Endothelial cell of umbilical vein (primary cell): Measurements from ENCODE around the gene FAM149B1. TPM values are rescaled to one million over a fixed set of nuclear protein-coding genes. Genes with fewer than 3 reads are reported as not detected.
A peak's percentile ranks its signal among the peaks of the same experiment; 100 is the strongest.

Experiments
- BruUV-seq: library from RNA; stranded (reverse); fragments of 400-500 nt; replicated peaks from 2 replicates; lab custom pipeline; 2021; lab: Mats Ljungman, UMichigan
- CTCF ChIA-PET: fragments of 300-600, 350-600 bp; sonication (Branson Sonifier 250); formaldehyde crosslinking; loops from one replicate; lab custom pipeline; 2021; ENCODE audit warnings: antibody characterized with exemption, inconsistent platforms; lab: Charles Lee
- POLR2A ChIA-PET: fragments of 300-600, 350-600 bp; sonication (Branson Sonifier 250); formaldehyde crosslinking; loops from one replicate; lab custom pipeline; 2021; ENCODE audit warnings: antibody characterized with exemption, inconsistent platforms; lab: Charles Lee
- DNase-seq: peaks from one replicate; pipeline ENCODE4 v3.0.0-alpha.2; 2011; ENCODE audit warnings: low read depth, low spot score
- FAIRE-seq: peaks from 2 replicates; lab custom pipeline; 2011; peaks lifted over from hg19 to GRCh38; lab: Jason Lieb, UNC
- H2AFZ ChIP-seq: 2 replicates; pipeline ENCODE4 v1.6.0; 2012; ENCODE audit warnings: low read depth, low read length, control low read depth, inconsistent platforms
- H3K27ac ChIP-seq: 2 replicates; pipeline ENCODE4 v1.5.1; 2011; ENCODE audit warnings: low read depth, mild to moderate bottlenecking, control low read depth, low read length, moderate library complexity; ENCODE audit not compliant: insufficient read depth
- H3K27me3 ChIP-seq, 2 experiments: 2 replicates each; pipeline versions ENCODE4 v1.6.0 to v1.6.1; 2011; ENCODE audit warnings: low read length in 2 of 2, mixed read lengths in 1 of 2; ENCODE audit not compliant: control insufficient read depth in 2 of 2, insufficient read depth in 2 of 2
- H3K36me3 ChIP-seq, 2 experiments: 2 replicates in 1 of 2; 3 replicates in 1 of 2; pipeline ENCODE4 v1.5.1; 2011; ENCODE audit warnings: low read length in 2 of 2, mild to moderate bottlenecking in 1 of 2, moderate library complexity in 1 of 2; ENCODE audit not compliant: control insufficient read depth in 2 of 2, insufficient read depth in 2 of 2; ENCODE audit errors: extremely low read depth in 1 of 2
- H3K4me1 ChIP-seq: 3 replicates; pipeline ENCODE4 v1.5.1; 2011; ENCODE audit warnings: mild to moderate bottlenecking, low read length; ENCODE audit not compliant: control insufficient read depth, insufficient read depth; ENCODE audit errors: extremely low read depth
- H3K4me2 ChIP-seq: 2 replicates; pipeline ENCODE4 v1.6.1; 2011; ENCODE audit warnings: low read length, control low read depth, mixed read lengths; ENCODE audit not compliant: insufficient read depth
- H3K4me3 ChIP-seq, 3 experiments: fragments of 200-600 bp in 1 of 3; sonication (generic), shearing (Covaris generic) in 1 of 3; replicated peaks in 1 of 3; 2 replicates each; pipeline ENCODE4 v1.5.1; 2011 to 2016; ENCODE audit warnings: control low read depth in 3 of 3, low read length in 3 of 3, mild to moderate bottlenecking in 2 of 3, inconsistent platforms in 1 of 3, low read depth in 1 of 3, moderate library complexity in 1 of 3; ENCODE audit not compliant: insufficient read depth in 1 of 3
- H3K79me2 ChIP-seq: 2 replicates; pipeline ENCODE4 v1.6.0; 2012; ENCODE audit warnings: low read length, inconsistent platforms; ENCODE audit not compliant: control insufficient read depth, insufficient read depth
- H3K9ac ChIP-seq: replicated peaks from 2 replicates; pipeline ENCODE3; 2011; ENCODE audit warnings: low read length, control low read depth; ENCODE audit not compliant: insufficient read depth; ENCODE audit errors: extremely low read depth
- H3K9me1 ChIP-seq: replicated peaks from 3 replicates; pipeline ENCODE4 v1.6.0; 2011; ENCODE audit warnings: mild to moderate bottlenecking, low read length; ENCODE audit not compliant: control insufficient read depth, insufficient read depth; ENCODE audit errors: extremely low read depth
- H3K9me3 ChIP-seq: replicated peaks from 2 replicates; pipeline ENCODE4 v1.5.1; 2012; ENCODE audit warnings: low read length, inconsistent platforms; ENCODE audit not compliant: control insufficient read depth, insufficient read depth
- H4K20me1 ChIP-seq: replicated peaks from 2 replicates; pipeline ENCODE3; 2011; ENCODE audit warnings: mild to moderate bottlenecking, low read length; ENCODE audit not compliant: control insufficient read depth, insufficient read depth; ENCODE audit errors: extremely low read depth
- EZH2 ChIP-seq: IDR thresholded peaks from 2 replicates; pipeline ENCODE4 v1.6.1; 2012; ENCODE audit warnings: borderline replicate concordance, low read depth, mild to moderate bottlenecking, moderate library complexity, low read length, inconsistent platforms; ENCODE audit not compliant: severe bottlenecking
- FOS ChIP-seq: IDR thresholded peaks from 2 replicates; pipeline ENCODE4 v1.6.1; 2011; ENCODE audit warnings: mild to moderate bottlenecking, low read length, moderate library complexity, borderline replicate concordance; ENCODE audit not compliant: insufficient read depth
- MYC ChIP-seq: IDR thresholded peaks from one replicate; pipeline ENCODE4 v1.6.1; 2011; ENCODE audit warnings: mild to moderate bottlenecking, low read depth, low read length
- POLR2A ChIP-seq: IDR thresholded peaks from 2 replicates; pipeline ENCODE4 v1.6.1; 2012; ENCODE audit warnings: low read depth, mild to moderate bottlenecking, control low read depth, low read length
- POLR2AphosphoS5 ChIP-seq: IDR thresholded peaks from 2 replicates; pipeline ENCODE4 v1.6.1; 2012; ENCODE audit warnings: low read depth, mild to moderate bottlenecking, control low read depth, low read length, moderate library complexity; ENCODE audit not compliant: insufficient read depth
- dilution Hi-C: fragments of 300-500 bp; cut with MboI; formaldehyde crosslinking; loops from one replicate; pipeline ENCODE4 v1.15.0; 2019; ENCODE audit warnings: low sequenced_read_pairs; ENCODE audit not compliant: extremely low pct_ligation_motif_present
- intact Hi-C: fragments of 100-400 bp; cut with micrococcal nuclease; formaldehyde crosslinking; loops from one replicate; pipeline ENCODE4 v1.10.0; 2022
- polyA plus RNA-seq, 4 experiments: library from polyadenylated mRNA; depleted of rRNA in 3 of 4; stranded (reverse) in 3 of 4; unstranded in 1 of 4; fragments of >200 nt; gene quantifications; 2 replicates each; pipeline versions ENCODE4 v1.2.1 to v1.2.3, GENCODE V29; 2011 to 2012; ENCODE audit warnings: missing spikeins in 1 of 4
- total RNA-seq: library from RNA; stranded (reverse); gene quantifications from 2 replicates; pipeline ENCODE4 v1.2.3, GENCODE V29; 2021
- TF ChIP-seq, protein P1 (sequence below): IDR thresholded peaks from 2 replicates; pipeline ENCODE4 v1.6.1; 2011; ENCODE audit not compliant: insufficient read depth, insufficient read length

Gene FAM149B1
- total and polyA plus RNA-seq, 2 donors (not counting 3 experiments of a cell fraction or from before 2014, with no cell fraction given) = 19.5 to 26.7 TPM

DNA sequence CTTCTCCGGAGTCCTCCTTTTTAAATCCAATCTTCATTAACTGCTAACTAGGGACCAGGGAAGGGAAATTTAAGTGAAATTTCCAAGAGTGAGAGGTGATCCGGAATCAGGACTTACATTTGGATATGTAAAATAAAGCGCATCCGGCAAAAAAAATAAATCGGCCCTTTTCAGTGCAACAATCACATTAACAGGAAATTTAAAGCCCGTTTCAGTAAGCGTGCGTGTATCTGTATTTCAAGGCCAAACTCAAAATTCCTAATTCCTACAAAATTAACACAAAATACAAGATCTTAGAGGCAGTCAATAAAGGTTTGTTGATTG is 78.4 kb downstream of the FAM149B1 start:
- Histone ChIP-seq H3K27me3 (no peaks in the 10 kb centered on the region), H4K20me1 (no peaks in the 10 kb centered on the region), H3K9me3 (no peaks in the 10 kb centered on the region), H3K36me3 (peaks cover 10 to 13% of the 10 kb centered on the region in 2 experiments), H3K4me1 (peaks cover 30% of the 10 kb centered on the region), H3K9ac (peak overlapping the region; percentile 77), H3K9me1 (no peaks in the 10 kb centered on the region), H2AFZ (peak overlapping the region; percentile 0), H3K4me2 (peak overlapping the region; percentile 92), H3K4me3 (peak overlapping the region; percentile 63 to 91 (median 89)), H3K27ac (peak overlapping the region; percentile 68), H3K79me2 (peaks cover 47% of the 10 kb centered on the region)
- TSS peak; percentile 35 for BruUV-seq
- no peak for FAIRE-seq
- intact Hi-C loops (loop anchor here (2.0 kb wide), 1 partner anchor 77 kb away; the partner anchor contains the start of genes ECD and FAM149B1), dilution Hi-C loops (no loop called here)
- TF ChIP-seq POLR2AphosphoS5 (no peak), FOS (no peak), POLR2A (no peak), EZH2 (no peak), MYC (no peak)
- TF ChIP-seq, protein P1, sequence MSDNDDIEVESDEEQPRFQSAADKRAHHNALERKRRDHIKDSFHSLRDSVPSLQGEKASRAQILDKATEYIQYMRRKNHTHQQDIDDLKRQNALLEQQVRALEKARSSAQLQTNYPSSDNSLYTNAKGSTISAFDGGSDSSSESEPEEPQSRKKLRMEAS = no peak
- POLR2A ChIA-PET = interaction anchor here (1.1 to 1.5 kb wide), 3 partner anchors 18 to 485 kb away, joined by 3 to 8 read pairs (median 4); partner anchors contain the start of gene PPP3CB
- peak; percentile 49 for DNase-seq
- CTCF ChIA-PET = interaction anchor here (2.4 kb wide), 1 partner anchor 17 kb away, joined by 16 read pairs; no protein-coding TSS in a partner anchor
